Vagina (tissue), 2 donors: ENCODE data around the gene PABPN1. TPM values are rescaled to one million over a fixed set of nuclear protein-coding genes. Genes with fewer than 3 reads are reported as not detected.
"Not testable (repeated sequence)": the region's sequence is repeated elsewhere in the genome, so short reads cannot be mapped to it uniquely, and the experiment has no call there.

Source experiments
- DNase-seq, 2 donors: peaks; one replicate each; pipeline ENCODE4 v3.0.0-alpha.2; 2017; ENCODE audit errors: extremely low spot score in 2 of 2
- H3K27ac ChIP-seq: fragments of 200-600 bp; sonication (generic); one replicate; pipeline ENCODE4 v1.5.1; 2019
- H3K27me3 ChIP-seq: fragments of 200-600 bp; sonication (generic); one replicate; pipeline ENCODE4 v1.5.1; 2019
- H3K36me3 ChIP-seq, 2 donors: fragments of 200-600 bp; sonication (generic); one replicate each; pipeline ENCODE4 v1.5.1; 2017 to 2019
- H3K4me1 ChIP-seq: fragments of 200-600 bp; sonication (generic); one replicate; pipeline ENCODE4 v1.5.1; 2019
- H3K4me3 ChIP-seq, 2 donors: fragments of 200-600 bp; sonication (generic); 1 replicate in 1 of 2; 2 replicates in 1 of 2; pipeline ENCODE4 v1.5.1; 2016 to 2019
- H3K9me3 ChIP-seq: fragments of 200-600 bp; sonication (generic); one replicate; pipeline ENCODE4 v1.5.1; 2019
- CTCF ChIP-seq, 3 experiments: fragments of 450-650 bp in 2 of 3; fragments of 200-600 bp in 1 of 3; sonication (generic) in 1 of 3; IDR thresholded peaks; one replicate each; pipeline ENCODE4 v1.5.1; 2017 to 2019; ENCODE audit warnings: antibody characterized with exemption in 3 of 3, mild to moderate bottlenecking in 2 of 3, moderate library complexity in 2 of 3
- POLR2A ChIP-seq, 2 donors: fragments of 450-650 bp; IDR thresholded peaks; one replicate each; pipeline ENCODE4 v1.6.1; 2017; ENCODE audit warnings: antibody characterized with exemption in 2 of 2, mild to moderate bottlenecking in 2 of 2, moderate library complexity in 2 of 2
- POLR2AphosphoS5 ChIP-seq, 2 donors: sonication (generic); formaldehyde crosslinking; IDR thresholded peaks; one replicate each; pipeline ENCODE4 v1.9.0; 2017; ENCODE audit warnings: antibody characterized with exemption in 2 of 2, mild to moderate bottlenecking in 2 of 2, low read depth in 1 of 2; ENCODE audit not compliant: insufficient read depth in 1 of 2
- intact Hi-C: fragments of 100-400 bp; cut with DNase I; formaldehyde crosslinking; loops from one replicate; pipeline ENCODE4 v1.15.1; 2023
- total RNA-seq: library from RNA; depleted of rRNA; stranded (reverse); fragments of >200 nt; gene quantifications from one replicate; pipeline ENCODE4 v1.2.3, GENCODE V29; 2016

Gene PABPN1
- total RNA-seq, 1 donor from 2014 or later: 66.0 TPM

GRCh38 chr14:23324993-23325392, 3.7 kb downstream of the PABPN1 start:
- Histone ChIP-seq H3K9me3 (no peaks in the 10 kb centered on the region), H3K4me3 (no peak overlapping the region), H3K27ac (no peak overlapping the region), H3K36me3 (peaks cover 0 to 29% of the 10 kb centered on the region in 2 donors), H3K4me1 (peaks cover 23% of the 10 kb centered on the region), H3K27me3 (no peaks in the 10 kb centered on the region)
- intact Hi-C loops: loop anchor here (5.0 to 10.0 kb wide), 3 partner anchors 60 to 237 kb away; partner anchors contain the start of gene NGDN
- no peak for TF ChIP-seq POLR2AphosphoS5 (IDR thresholded peaks at IDR 0.05; ENCODE audit: insufficient read depth in 1 of 2, low read depth in 1 of 2)
- no peak for TF ChIP-seq POLR2A (IDR thresholded peaks at IDR 0.05)
- TF ChIP-seq CTCF (IDR thresholded peaks at IDR 0.05): no peak
- DNase-seq: no peak

- H3K27ac ChIP-seq, DNase-seq, H3K27me3 ChIP-seq, H3K9me3 ChIP-seq, H3K4me3 ChIP-seq: not testable (repeated sequence)
- H3K4me1 ChIP-seq: peaks cover 17% of the 10 kb centered on the region
- peaks cover 0 to 29% of the 10 kb centered on the region in 2 donors for H3K36me3 ChIP-seq
- intact Hi-C loops: loop anchor here (10.0 kb wide), 2 partner anchors 61 to 139 kb away; partner anchors contain the start of gene NGDN
Measured at GRCh38 chr14:23325746-23326145, 4.5 kb downstream of the PABPN1 start.

- Histone ChIP-seq H3K4me1 (peaks cover 17% of the 10 kb centered on the region), H3K4me3 (no peak overlapping the region), H3K27ac (no peak overlapping the region), H3K27me3 (no peaks in the 10 kb centered on the region), H3K36me3 (peaks cover 0 to 29% of the 10 kb centered on the region in 2 donors), H3K9me3 (no peaks in the 10 kb centered on the region)
- TF ChIP-seq POLR2AphosphoS5 (IDR thresholded peaks at IDR 0.05; ENCODE audit: insufficient read depth in 1 of 2, low read depth in 1 of 2): no peak
- DNase-seq: no peak
- intact Hi-C loops: loop anchor here (10.0 kb wide), 2 partner anchors 62 to 138 kb away; partner anchors contain the start of gene NGDN
Measured at GRCh38 chr14:23326491-23327332, 5.5 kb downstream of the PABPN1 start.

GRCh38 chr14:23327947-23328744, 6.9 kb downstream of the PABPN1 start:
- Histone ChIP-seq H3K4me1 (peaks cover 5% of the 10 kb centered on the region), H3K4me3 (no peak overlapping the region), H3K36me3 (peaks cover 0 to 22% of the 10 kb centered on the region in 2 donors), H3K27me3 (no peaks in the 10 kb centered on the region), H3K27ac (no peak overlapping the region), H3K9me3 (no peaks in the 10 kb centered on the region)
- no peak for DNase-seq
- TF ChIP-seq POLR2A (IDR thresholded peaks at IDR 0.05) (no peak), CTCF (IDR thresholded peaks at IDR 0.05) (peak; percentile 67 to 90 (median 85)), POLR2AphosphoS5 (IDR thresholded peaks at IDR 0.05; ENCODE audit: insufficient read depth in 1 of 2, low read depth in 1 of 2) (peak in 1 of 2 donors; percentile 37)
- intact Hi-C loops: loop anchor here (10.0 kb wide), 2 partner anchors 63 to 137 kb away; partner anchors contain the start of gene NGDN

- H3K9me3 ChIP-seq: no peaks in the 10 kb centered on the region
- no peak for DNase-seq
- no peaks in the 10 kb centered on the region for H3K4me1 ChIP-seq
- H3K27me3 ChIP-seq: no peaks in the 10 kb centered on the region
- intact Hi-C loops: no loop called here
- no peak overlapping the region for H3K4me3 ChIP-seq
- TF ChIP-seq POLR2AphosphoS5 (IDR thresholded peaks at IDR 0.05; ENCODE audit: insufficient read depth in 1 of 2, low read depth in 1 of 2): no peak
- TF ChIP-seq POLR2A (IDR thresholded peaks at IDR 0.05): no peak
- TF ChIP-seq CTCF (IDR thresholded peaks at IDR 0.05): no peak
- no peak overlapping the region for H3K27ac ChIP-seq
- H3K36me3 ChIP-seq: no peaks in the 10 kb centered on the region
Measured at GRCh38 chr14:23335623-23336022, 14.4 kb downstream of the PABPN1 start.
